H1 (cell line): ENCODE results near the gene PLCH2. TPM values are rescaled to one million over a fixed set of nuclear protein-coding genes. Genes with fewer than 3 reads are reported as not detected.

Experiments used
- BACH1 ChIP-seq: IDR thresholded peaks from 2 replicates; pipeline ENCODE4 v1.6.1; 2012; ENCODE audit warnings: low read length, improper control_type of control experiment
- CTCF ChIP-seq, 3 experiments: IDR thresholded peaks; 1 replicate in 2 of 3; 2 replicates in 1 of 3; pipeline versions ENCODE4 v1.5.1 to v1.6.1; 2011; ENCODE audit warnings: low read length in 3 of 3, mild to moderate bottlenecking in 3 of 3, inconsistent platforms in 2 of 3, low read depth in 1 of 3, moderate library complexity in 1 of 3; ENCODE audit not compliant: insufficient read depth in 1 of 3; ENCODE audit errors: control extremely low read depth in 1 of 3
- GABPA ChIP-seq: IDR thresholded peaks from 2 replicates; pipeline ENCODE4 v1.6.1; 2011; ENCODE audit warnings: mild to moderate bottlenecking, low read length, moderate library complexity, borderline replicate concordance; ENCODE audit not compliant: insufficient read depth
- KDM1A ChIP-seq: fragments of 200-600, 300-600 bp; sonication (generic); IDR thresholded peaks from 2 replicates; pipeline ENCODE4 v1.7.1; 2016; ENCODE audit warnings: mild to moderate bottlenecking, low read length, borderline replicate concordance
- SP1 ChIP-seq: IDR thresholded peaks from 2 replicates; pipeline ENCODE4 v1.6.1; 2011; ENCODE audit warnings: low read depth, low read length
- TAF1 ChIP-seq: IDR thresholded peaks from 2 replicates; pipeline ENCODE4 v1.6.1; 2011; ENCODE audit warnings: mild to moderate bottlenecking, low read depth, low read length
- TCF12 ChIP-seq: IDR thresholded peaks from 2 replicates; pipeline ENCODE4 v1.6.1; 2011; ENCODE audit warnings: low read depth, mild to moderate bottlenecking, low read length
- polyA plus RNA-seq, 7 experiments: library from polyadenylated mRNA; depleted of rRNA in 3 of 7; stranded (reverse) in 5 of 7; unstranded in 2 of 7; fragments of >200 nt in 5 of 7; fragments of 200-250 nt in 2 of 7; gene quantifications; 1 replicate in 5 of 7; 2 replicates in 1 of 7; 4 replicates in 1 of 7; pipeline versions ENCODE4 v1.2.1 to v1.2.3, GENCODE V29; 2011 to 2013; ENCODE audit warnings: missing spikeins in 2 of 7, mixed read lengths in 2 of 7
- total RNA-seq: library from RNA; stranded (reverse); fragmentation: NEBNext Ultra II Directional; extraction: Animal tissue kit (Norgen Biotek cat#: 25700); gene quantifications from 2 replicates; pipeline ENCODE4 v1.2.1, GENCODE V29; 2021

Gene PLCH2
- total and polyA plus RNA-seq, 2 of the 8 experiments (the other 6 are each of a cell fraction or from before 2014, with no cell fraction given) = 0.14 to 0.19 TPM

GRCh38 chr1:2480236-2480985 lies 4.3 kb downstream of the PLCH2 start (continued):
- no peak for TF ChIP-seq CTCF (IDR thresholded peaks at IDR 0.05; ENCODE audit: control extremely low read depth in 1 of 3, insufficient read depth in 1 of 3, low read depth in 1 of 3, low read length in 3 of 3)
- no peak for TF ChIP-seq GABPA
- TF ChIP-seq TAF1 = no peak
- no peak for TF ChIP-seq TCF12
- no peak for TF ChIP-seq BACH1
- no peak for TF ChIP-seq KDM1A
- TF ChIP-seq SP1 = no peak
